Activated naive CD8-positive, alpha-beta T cell treated with anti-CD3 and anti-CD28 coated beads, Interleukin-2, amount 50 U/mL, for 24 hours (primary cell): ENCODE results near the gene ZER1.

Source experiments
- ATAC-seq: fragments of 150-1000 bp; cut with Tn5 transposase; one replicate; pipeline ENCODE4 v1.10.0; 2021
- DNase-seq: peaks from one replicate; pipeline ENCODE4 v3.0.0; 2021
- H3K27ac Mint-ChIP-seq: one replicate; pipeline ENCODE4 v1.8.0; 2021; ENCODE audit warnings: mild to moderate bottlenecking, mixed read lengths
- H3K27me3 Mint-ChIP-seq: one replicate; pipeline ENCODE4 v1.8.0; 2021; ENCODE audit warnings: mixed read lengths
- H3K36me3 Mint-ChIP-seq: one replicate; pipeline ENCODE4 v1.8.0; 2021; ENCODE audit warnings: low read depth, mixed read lengths
- H3K4me1 Mint-ChIP-seq: one replicate; pipeline ENCODE4 v1.8.0; 2021; ENCODE audit warnings: mixed read lengths
- H3K4me3 Mint-ChIP-seq: one replicate; pipeline ENCODE4 v1.8.0; 2021; ENCODE audit warnings: mild to moderate bottlenecking, moderate library complexity, mixed read lengths
- H3K9me3 Mint-ChIP-seq: one replicate; pipeline ENCODE4 v1.8.0; 2021; ENCODE audit warnings: mixed read lengths

Gene ZER1

DNA sequence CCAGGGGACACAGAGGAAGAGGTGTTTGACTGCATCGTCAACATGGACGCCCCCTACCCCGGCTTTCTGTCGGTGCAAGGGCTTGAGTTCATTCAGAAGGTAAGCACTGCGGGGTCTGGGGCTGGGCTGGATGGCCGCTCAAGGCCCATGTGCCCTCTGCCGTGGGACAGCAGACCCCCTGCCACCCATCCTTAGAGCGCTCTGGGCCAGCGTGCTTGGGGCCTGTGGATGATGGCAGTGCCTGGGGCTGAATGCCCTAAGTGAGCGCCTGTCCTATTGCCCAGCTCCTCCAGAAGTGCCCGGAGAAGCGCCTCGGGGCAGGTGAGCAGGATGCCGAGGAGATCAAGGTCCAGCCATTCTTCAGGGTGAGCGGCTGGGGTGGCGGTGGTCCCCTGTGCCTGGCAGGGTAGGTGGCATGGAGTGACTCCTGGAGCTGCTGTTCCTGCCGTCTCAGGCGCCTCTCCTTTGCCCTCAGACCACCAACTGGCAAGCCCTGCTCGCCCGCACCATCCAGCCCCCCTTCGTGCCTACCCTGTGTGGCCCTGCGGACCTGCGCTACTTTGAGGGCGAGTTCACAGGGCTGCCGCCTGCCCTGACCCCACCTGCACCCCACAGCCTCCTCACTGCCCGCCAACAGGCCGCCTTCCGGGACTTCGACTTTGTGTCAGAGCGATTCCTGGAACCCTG is 51.7 kb downstream of the ZER1 start:
- H3K4me3 Mint-ChIP-seq = no peak overlapping the region
- DNase-seq = no peak
- no peaks in the 10 kb centered on the region for H3K27me3 Mint-ChIP-seq
- H3K4me1 Mint-ChIP-seq = peaks cover 21% of the 10 kb centered on the region
- ATAC-seq = no peak
- no peak overlapping the region for H3K27ac Mint-ChIP-seq
- no peaks in the 10 kb centered on the region for H3K36me3 Mint-ChIP-seq
- H3K9me3 Mint-ChIP-seq = no peaks in the 10 kb centered on the region

DNA sequence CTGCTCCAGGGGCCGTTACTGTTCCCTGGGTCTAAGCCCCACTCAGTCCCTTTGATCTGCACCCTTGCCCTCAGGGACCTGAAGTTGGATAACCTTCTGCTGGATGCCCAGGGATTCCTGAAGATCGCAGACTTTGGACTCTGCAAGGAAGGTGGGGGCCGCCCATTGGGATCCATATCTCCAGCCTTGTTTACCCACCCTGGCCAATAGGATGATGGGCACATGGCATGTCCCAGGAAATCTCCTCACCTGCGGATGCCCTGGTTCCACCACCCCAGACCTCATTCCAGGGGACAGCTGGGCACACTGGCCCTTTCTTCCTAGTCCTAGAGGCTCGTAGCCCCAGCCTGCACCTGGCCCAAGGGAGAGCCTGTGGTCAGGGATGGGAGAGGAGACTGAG is 53.3 kb downstream of the ZER1 start:
- Mint-ChIP-seq H3K9me3 (no peaks in the 10 kb centered on the region), H3K4me3 (no peak overlapping the region), H3K4me1 (peaks cover 11% of the 10 kb centered on the region), H3K27ac (no peak overlapping the region), H3K27me3 (no peaks in the 10 kb centered on the region), H3K36me3 (no peaks in the 10 kb centered on the region)
- no peak for DNase-seq
- no peak for ATAC-seq

DNA sequence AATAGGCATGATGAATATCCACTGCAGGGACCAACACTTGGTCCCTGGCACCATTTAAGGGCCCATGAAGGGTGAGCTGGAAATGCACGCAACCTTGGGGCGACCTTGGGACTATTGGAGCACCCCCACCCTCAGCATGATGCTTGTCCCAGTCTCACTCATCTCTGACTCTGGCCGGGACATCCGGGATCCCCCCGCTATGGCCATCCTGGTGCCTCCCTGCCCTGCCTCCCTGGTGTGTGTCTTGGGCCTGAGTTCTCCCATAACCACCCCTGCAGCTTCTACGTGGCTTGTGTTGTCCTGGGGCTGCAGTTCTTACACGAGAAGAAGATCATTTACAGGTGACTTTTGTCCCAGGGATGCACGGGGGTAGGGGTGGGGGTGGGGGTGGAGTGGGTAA is 53.7 kb downstream of the ZER1 start:
- Mint-ChIP-seq H3K27me3 (no peaks in the 10 kb centered on the region), H3K36me3 (no peaks in the 10 kb centered on the region), H3K27ac (no peak overlapping the region), H3K4me3 (no peak overlapping the region), H3K4me1 (peaks cover 10% of the 10 kb centered on the region), H3K9me3 (no peaks in the 10 kb centered on the region)
- no peak for DNase-seq
- ATAC-seq = no peak

DNA sequence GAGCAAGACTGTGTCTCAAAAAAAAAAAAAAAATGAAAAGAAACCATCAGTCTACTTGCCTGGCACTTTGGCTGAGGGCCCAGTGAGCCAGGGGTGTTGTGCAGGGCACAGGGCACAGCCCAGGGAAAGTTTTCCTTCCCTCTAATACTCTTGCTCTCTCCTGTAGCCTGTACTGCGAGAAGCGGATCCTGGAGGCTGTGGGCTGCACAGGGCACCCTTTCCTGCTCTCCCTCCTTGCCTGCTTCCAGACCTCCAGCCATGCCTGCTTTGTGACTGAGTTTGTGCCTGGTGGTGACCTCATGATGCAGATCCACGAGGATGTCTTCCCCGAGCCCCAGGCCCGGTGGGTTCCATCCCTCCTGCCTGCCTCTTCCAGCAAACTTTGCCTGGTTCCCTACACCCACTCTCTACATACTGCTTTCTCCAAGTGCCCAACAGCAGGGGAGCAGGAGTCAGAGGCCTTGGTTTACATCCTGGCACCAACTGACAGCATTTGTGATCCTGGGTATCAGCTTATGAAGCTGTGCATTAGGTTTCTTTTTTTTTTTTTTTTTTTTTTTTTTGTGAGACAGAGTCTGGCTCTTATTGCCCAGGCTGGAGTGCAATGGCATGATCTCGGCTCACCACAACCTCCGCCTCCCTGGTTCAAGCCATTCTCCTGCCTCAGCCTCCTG is 55.0 kb downstream of the ZER1 start:
- no peaks in the 10 kb centered on the region for H3K4me1 Mint-ChIP-seq
- no peak for ATAC-seq
- no peak overlapping the region for H3K4me3 Mint-ChIP-seq
- no peaks in the 10 kb centered on the region for H3K9me3 Mint-ChIP-seq
- no peak for DNase-seq
- H3K36me3 Mint-ChIP-seq = no peaks in the 10 kb centered on the region
- no peak overlapping the region for H3K27ac Mint-ChIP-seq
- no peaks in the 10 kb centered on the region for H3K27me3 Mint-ChIP-seq

DNA sequence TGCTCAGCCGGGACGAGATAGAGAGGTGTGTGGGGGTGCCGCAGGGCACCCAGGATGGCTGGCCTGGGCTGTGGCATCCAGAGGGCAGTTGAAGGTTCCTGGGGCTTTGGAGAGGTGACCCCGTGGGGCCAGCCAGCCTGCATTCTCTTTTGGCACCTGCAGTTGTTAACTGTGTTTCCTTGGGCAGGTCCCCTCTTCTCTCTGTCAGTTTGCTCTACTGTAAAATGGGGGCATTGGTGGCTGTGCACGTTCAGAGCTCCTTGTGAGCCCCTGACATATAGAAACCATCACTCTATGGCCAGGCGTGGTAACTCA is 56.3 kb downstream of the ZER1 start:
- no peak for DNase-seq
- Mint-ChIP-seq H3K27ac (no peak overlapping the region), H3K9me3 (no peaks in the 10 kb centered on the region), H3K27me3 (no peaks in the 10 kb centered on the region), H3K36me3 (no peaks in the 10 kb centered on the region), H3K4me3 (no peak overlapping the region), H3K4me1 (no peaks in the 10 kb centered on the region)
- ATAC-seq = no peak

DNA sequence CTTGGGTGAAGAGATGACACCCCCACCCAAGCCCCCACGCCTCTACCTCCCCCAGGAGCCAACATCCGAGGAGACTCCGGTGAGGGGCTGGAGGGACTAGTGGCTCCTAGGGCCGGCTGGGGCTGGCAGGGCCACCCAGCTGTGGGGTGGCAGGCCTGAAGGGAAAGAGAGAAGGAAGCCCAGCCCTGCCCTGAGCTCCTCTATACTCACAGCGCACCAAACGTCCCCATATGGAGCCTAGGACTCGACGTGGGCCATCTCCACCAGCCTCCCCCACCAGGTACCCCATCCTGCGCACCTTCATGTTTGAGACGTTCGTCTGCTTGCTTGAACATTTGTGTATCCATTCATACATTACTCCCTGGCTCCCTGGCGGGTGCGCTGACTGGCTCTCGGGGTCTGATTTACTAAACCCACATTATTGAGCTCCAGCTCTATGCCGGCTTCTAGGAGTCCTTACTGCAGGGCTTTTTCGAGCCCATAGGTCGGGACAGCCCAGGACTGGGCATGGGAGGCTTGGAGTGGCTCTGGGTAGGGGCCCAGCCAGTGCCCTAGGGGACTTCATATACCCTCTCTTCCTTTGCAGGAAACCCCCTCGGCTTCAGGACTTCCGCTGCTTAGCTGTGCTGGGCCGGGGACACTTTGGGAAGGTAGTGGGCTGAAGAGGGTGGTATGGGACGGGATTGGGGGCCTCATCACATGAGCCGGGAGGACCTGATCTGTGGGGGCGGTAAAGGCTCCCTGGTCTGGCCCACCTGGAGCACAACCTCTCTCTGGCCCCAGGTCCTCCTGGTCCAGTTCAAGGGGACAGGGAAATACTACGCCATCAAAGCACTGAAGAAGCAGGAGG is 56.9 kb downstream of the ZER1 start:
- H3K27me3 Mint-ChIP-seq = no peaks in the 10 kb centered on the region
- H3K4me3 Mint-ChIP-seq = no peak overlapping the region
- H3K4me1 Mint-ChIP-seq = no peaks in the 10 kb centered on the region
- H3K27ac Mint-ChIP-seq = no peak overlapping the region
- no peaks in the 10 kb centered on the region for H3K36me3 Mint-ChIP-seq
- H3K9me3 Mint-ChIP-seq = no peaks in the 10 kb centered on the region
- DNase-seq = no peak
- ATAC-seq = no peak

DNA sequence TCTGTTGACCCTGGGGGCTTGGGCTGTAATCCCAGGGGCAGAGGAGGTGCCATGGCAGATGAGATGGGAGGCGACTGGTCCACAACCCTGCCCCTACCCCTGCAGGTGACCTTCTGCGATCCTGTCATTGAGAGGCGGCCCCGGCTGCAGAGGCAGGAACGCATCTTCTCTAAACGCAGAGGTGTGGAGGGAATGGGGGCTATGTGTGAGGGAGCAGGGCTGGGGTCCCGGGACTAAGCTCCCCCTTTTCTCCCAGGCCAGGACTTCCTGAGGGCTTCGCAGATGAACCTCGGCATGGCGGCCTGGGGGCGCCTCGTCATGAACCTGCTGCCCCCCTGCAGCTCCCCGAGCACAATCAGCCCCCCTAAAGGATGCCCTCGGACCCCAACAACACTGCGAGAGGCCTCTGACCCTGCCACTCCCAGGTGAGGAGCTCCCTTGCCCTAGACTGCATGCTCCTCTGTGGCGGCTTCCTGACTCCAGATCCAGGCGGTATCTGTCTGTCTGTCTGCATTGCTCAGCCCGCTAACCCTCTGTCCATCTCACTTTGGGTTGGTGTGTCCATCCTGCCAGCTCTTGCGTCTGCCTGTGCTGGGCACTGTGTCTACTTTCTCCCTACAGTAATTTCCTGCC is 57.7 kb downstream of the ZER1 start:
- Mint-ChIP-seq H3K27me3 (no peaks in the 10 kb centered on the region), H3K4me1 (no peaks in the 10 kb centered on the region), H3K27ac (no peak overlapping the region), H3K4me3 (no peak overlapping the region), H3K36me3 (no peaks in the 10 kb centered on the region), H3K9me3 (no peaks in the 10 kb centered on the region)
- DNase-seq (no peak), ATAC-seq (no peak)

DNA sequence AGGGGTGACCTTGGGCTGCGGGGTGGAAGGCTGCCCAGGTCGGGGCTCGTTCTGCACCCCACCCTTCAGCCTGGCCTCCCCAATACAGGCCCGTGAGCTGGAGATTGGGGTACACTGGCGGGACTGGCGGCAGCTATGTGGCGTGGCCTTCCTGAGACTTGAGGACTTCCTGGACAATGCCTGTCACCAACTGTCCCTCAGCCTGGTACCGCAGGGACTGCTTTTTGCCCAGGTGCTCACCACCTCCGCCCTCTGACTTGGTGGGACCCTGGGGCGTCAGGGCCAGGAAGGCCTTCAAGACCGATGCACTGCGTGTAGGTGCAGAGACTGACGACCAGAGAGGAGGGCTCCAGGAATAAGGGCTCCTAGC is 58.3 kb downstream of the ZER1 start:
- ATAC-seq (no peak), DNase-seq (no peak)
- no peaks in the 10 kb centered on the region for H3K4me1 Mint-ChIP-seq

DNA sequence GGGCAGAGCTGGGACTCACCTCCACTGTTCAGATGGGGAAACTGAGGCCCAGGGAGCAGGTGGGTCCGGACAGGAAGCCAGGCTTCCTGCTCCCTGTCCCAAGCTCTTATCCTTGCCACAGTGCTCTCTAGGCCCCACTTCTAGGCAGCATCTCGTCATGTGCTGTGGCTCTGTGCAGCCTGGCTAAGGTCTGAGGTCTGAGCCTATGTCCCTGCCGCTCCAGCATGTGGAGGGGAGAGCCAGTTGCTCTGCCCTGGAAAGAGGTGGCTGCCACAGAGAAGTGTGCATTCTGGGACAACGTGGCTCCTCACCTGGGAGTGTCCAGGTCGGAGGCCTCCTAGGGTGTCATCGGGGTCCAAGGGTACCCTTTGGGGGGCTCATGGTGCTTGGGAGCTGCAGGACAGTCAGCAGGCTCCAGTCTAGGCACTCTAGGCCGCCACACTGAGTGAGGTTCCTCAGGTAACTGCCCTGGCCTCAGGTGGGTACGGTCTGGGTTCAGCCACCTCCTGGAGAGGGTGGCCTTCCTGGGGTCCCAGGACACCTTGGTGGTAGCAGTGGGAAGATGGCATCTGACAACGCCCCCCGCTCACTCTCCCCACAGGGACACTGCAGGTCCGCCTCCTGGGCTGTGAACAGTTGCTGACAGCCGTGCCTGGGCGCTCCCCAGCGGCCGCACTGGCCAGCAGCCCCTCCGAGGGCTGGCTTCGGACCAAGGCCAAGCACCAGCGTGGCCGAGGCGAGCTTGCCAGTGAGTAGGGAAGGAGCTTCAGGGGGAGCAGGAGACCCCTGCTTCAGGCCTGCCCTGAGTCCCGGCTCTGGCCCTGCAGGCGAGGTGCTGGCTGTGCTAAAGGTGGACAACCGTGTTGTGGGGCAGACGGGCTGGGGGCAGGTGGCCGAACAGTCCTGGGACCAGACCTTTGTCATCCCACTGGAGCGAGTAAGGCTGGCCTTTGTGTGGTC is 59.0 kb downstream of the ZER1 start:
- Mint-ChIP-seq H3K27ac (no peak overlapping the region), H3K4me1 (no peaks in the 10 kb centered on the region), H3K9me3 (no peaks in the 10 kb centered on the region), H3K4me3 (no peak overlapping the region), H3K27me3 (no peaks in the 10 kb centered on the region), H3K36me3 (no peaks in the 10 kb centered on the region)
- ATAC-seq = no peak
- no peak for DNase-seq

More for the DNA sequence above, 58.3 kb downstream of the ZER1 start:
- Mint-ChIP-seq H3K36me3 (no peaks in the 10 kb centered on the region), H3K27ac (no peak overlapping the region), H3K9me3 (no peaks in the 10 kb centered on the region), H3K4me3 (no peak overlapping the region), H3K27me3 (no peaks in the 10 kb centered on the region)

DNA sequence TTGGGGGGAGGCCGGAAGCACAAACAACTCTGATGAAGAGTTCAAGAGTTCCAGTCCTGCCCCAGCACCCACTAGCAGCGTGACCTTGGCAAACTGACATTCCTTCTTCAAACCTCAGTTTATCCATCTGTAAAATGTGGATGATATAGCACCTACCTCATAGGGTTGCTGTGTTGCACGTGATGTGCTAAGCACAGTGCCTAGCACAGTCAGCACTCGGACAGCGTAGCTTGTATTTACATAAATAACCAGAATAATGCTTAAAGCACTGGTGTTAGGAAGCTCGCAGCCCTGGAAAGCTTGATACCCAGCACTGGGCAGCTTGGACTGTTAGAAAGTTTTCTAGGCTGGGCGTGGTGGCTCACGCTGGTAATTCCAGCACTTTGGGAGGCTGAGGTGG is 64.3 kb downstream of the ZER1 start:
- no peak overlapping the region for H3K4me3 Mint-ChIP-seq
- DNase-seq (no peak), ATAC-seq (no peak)
- no peak overlapping the region for H3K27ac Mint-ChIP-seq
- no peaks in the 10 kb centered on the region for H3K36me3 Mint-ChIP-seq
- peaks cover 4% of the 10 kb centered on the region for H3K4me1 Mint-ChIP-seq
- no peaks in the 10 kb centered on the region for H3K27me3 Mint-ChIP-seq
- no peaks in the 10 kb centered on the region for H3K9me3 Mint-ChIP-seq

DNA sequence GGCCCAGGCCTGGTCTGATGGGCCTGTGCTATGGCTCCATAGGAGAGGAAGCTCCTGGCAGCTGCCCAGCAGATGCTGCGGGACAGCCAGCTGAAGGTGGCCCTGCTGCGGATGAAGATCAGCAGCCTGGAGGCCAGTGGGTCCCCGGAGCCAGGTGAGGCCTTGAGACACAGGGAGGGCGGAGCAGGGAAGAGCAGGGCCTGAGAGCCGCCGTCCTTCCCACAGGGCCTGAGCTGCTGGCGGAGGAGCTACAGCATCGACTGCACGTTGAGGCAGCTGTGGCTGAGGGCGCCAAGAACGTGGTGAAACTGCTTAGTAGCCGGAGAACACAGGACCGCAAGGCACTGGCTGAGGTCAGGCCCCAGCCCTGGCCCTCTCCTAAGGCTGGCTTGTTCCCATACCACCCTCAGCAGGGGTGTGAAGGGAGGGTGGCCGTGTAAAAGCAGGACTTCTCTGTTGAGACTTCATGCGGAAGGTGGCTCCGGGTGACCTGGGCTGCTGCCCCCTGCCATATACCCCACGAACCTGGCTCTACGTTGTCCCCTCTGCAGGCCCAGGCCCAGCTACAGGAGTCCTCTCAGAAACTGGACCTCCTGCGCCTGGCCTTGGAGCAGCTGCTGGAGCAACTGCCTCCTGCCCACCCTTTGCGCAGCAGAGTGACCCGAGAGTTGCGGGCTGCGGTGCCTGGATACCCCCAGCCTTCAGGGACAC is 64.9 kb downstream of the ZER1 start:
- no peak for DNase-seq
- Mint-ChIP-seq H3K9me3 (no peaks in the 10 kb centered on the region), H3K27me3 (no peaks in the 10 kb centered on the region), H3K27ac (no peak overlapping the region), H3K4me1 (peaks cover 8% of the 10 kb centered on the region), H3K4me3 (no peak overlapping the region), H3K36me3 (no peaks in the 10 kb centered on the region)
- ATAC-seq = no peak

DNA sequence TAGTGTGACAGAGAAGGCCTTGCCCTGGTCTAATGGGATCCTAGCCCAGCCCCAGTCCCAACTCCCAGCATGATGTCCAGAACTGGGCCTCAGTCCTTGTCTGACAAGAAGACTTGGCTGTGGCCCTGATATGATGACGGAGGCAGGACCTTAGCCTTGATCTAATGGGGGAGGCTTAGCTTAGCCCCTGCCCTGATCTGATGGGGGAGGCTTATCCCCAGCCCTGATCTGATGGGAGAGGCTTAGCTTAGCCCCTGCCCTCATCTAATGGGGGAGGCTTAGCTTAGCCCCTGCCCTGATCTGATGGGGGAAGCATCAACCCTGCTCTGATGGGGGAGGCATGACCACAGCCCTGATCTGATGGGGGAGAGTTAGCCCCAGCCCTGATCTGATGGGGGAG is 65.7 kb downstream of the ZER1 start:
- no peaks in the 10 kb centered on the region for H3K36me3 Mint-ChIP-seq
- H3K27me3 Mint-ChIP-seq = no peaks in the 10 kb centered on the region
- no peak for DNase-seq
- no peak overlapping the region for H3K4me3 Mint-ChIP-seq
- H3K4me1 Mint-ChIP-seq = peaks cover 14% of the 10 kb centered on the region
- ATAC-seq = no peak
- no peak overlapping the region for H3K27ac Mint-ChIP-seq
- H3K9me3 Mint-ChIP-seq = no peaks in the 10 kb centered on the region

DNA sequence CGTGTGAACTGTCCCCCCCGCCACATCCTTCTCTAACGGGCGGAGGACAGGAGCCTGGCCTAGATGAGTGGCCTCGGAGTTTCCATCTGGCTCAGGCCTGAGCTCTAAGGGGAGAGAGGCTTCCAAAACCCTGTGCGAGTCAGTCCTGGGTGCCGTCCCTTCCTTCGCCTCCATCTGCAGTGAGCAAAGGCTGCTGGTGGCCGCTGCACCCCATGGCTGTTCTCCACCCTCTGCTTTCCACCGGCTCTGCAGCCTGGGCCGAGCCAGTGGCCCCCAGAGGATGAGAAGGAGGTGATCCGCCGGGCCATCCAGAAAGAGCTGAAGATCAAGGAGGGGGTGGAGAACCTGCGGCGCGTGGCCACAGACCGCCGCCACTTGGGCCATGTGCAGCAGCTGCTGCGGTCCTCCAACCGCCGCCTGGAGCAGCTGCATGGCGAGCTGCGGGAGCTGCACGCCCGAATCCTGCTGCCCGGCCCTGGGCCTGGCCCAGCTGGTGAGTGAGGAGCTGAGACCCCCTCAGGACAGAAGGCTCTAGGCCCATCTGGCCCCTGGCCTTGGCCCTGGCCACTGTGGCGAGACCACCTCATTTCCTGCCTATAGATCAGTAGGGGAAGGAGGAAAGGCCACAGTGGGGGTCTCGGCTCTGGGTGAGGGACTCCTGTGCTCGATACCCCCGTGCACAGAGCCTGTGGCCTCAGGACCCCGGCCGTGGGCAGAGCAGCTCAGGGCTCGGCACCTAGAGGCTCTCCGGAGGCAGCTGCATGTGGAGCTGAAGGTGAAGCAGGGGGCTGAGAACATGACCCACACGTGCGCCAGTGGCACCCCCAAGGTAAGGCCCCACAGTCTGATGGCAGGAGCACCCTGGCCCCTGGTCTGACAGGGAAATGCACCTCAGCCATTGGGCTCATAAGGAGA is 66.4 kb downstream of the ZER1 start:
- Mint-ChIP-seq H3K36me3 (no peaks in the 10 kb centered on the region), H3K4me3 (no peak overlapping the region), H3K27me3 (no peaks in the 10 kb centered on the region), H3K4me1 (peaks cover 14% of the 10 kb centered on the region), H3K27ac (no peak overlapping the region), H3K9me3 (no peaks in the 10 kb centered on the region)
- DNase-seq (no peak), ATAC-seq (no peak)
